ENCODE data around the gene RALGAPA2.

Gene RALGAPA2

DNA sequence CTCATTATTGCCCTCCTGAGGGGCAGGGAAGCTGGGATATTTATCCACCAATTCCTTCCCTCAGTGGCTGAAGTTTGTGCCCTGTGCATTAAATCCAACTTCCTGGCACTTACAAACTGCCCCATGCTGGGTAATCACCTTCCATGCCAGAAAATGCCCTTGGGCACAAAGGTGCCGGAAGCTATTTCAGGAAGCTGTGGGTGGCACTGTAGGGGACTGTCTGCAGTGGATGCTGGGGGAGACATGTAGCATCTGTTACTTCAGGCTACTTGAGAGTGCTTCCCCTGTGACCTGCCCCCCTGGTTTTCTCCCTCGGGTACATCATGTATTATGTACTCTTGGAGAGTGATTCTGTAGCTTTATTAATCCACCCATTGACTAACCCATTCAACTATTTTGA, 24.7 kb upstream of the RALGAPA2 start:
- DNase-seq (ENCODE audit: low read depth): no peak

GRCh38 chr20:20736303-20736702, 23.9 kb upstream of the RALGAPA2 start:
- DNase-seq (ENCODE audit: low read depth): no peak
- H3K4me3 ChIP-seq (ENCODE audit: control insufficient read depth, low read depth, low read length): no peak overlapping the region
- TF ChIP-seq, protein P1, sequence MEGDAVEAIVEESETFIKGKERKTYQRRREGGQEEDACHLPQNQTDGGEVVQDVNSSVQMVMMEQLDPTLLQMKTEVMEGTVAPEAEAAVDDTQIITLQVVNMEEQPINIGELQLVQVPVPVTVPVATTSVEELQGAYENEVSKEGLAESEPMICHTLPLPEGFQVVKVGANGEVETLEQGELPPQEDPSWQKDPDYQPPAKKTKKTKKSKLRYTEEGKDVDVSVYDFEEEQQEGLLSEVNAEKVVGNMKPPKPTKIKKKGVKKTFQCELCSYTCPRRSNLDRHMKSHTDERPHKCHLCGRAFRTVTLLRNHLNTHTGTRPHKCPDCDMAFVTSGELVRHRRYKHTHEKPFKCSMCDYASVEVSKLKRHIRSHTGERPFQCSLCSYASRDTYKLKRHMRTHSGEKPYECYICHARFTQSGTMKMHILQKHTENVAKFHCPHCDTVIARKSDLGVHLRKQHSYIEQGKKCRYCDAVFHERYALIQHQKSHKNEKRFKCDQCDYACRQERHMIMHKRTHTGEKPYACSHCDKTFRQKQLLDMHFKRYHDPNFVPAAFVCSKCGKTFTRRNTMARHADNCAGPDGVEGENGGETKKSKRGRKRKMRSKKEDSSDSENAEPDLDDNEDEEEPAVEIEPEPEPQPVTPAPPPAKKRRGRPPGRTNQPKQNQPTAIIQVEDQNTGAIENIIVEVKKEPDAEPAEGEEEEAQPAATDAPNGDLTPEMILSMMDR (conservative IDR thresholded peaks at IDR 0.05; ENCODE audit: control insufficient read depth, insufficient read depth, low read depth, low read length): no peak

More for the DNA sequence above, 24.7 kb upstream of the RALGAPA2 start:
- no peak overlapping the region for H3K4me3 ChIP-seq (ENCODE audit: control insufficient read depth, low read depth, low read length)
- TF ChIP-seq, protein P1 (conservative IDR thresholded peaks at IDR 0.05; ENCODE audit: control insufficient read depth, insufficient read depth, low read depth, low read length): no peak

DNA sequence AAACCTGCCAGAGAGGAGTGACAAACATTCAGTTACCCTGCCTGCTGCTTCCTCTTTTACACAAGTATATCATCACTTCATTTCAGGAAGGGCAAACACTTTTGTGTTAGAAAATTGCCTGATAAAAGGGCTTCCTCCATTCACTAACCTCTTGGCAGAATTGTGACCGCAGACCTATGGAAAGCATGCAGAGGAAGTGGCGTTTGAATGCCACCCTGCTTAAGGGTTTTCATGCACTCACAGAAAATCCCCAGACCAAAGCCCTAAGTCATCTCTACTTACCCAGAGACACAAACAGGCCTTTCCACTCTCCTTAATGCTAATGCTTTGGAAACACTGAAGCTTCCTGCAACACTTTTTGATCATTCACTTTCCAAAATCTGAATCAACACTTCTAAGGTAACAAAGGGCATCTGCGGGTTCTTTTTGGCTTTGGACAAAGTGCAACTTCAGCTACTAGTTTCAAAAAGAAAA, 22.1 kb upstream of the RALGAPA2 start:
- no peak overlapping the region for H3K4me3 ChIP-seq (ENCODE audit: control insufficient read depth, low read depth, low read length)
- no peak for DNase-seq (ENCODE audit: low read depth)
- TF ChIP-seq, protein P1 (conservative IDR thresholded peaks at IDR 0.05; ENCODE audit: control insufficient read depth, insufficient read depth, low read depth, low read length): no peak

DNA sequence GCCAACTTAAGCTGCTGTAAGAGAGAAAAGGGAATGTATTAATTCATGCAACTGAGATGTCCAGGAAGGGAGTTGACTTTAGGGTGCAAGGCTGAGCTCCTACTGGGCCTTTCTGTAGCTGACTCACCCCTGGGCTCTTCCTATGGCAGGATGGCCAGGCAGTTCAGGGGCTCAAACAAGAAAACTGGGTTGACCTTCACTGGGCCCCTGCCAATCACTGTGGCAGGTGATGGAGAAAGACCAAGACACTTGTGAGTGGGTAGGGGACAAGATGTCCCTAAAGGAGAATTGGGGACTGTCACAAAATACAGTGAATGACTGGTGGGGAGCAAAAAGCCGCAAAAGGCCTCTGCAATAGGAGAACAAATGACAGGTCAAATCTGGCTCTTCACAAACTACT, 21.5 kb upstream of the RALGAPA2 start:
- no peak for DNase-seq (ENCODE audit: low read depth)
- TF ChIP-seq, protein P1 (conservative IDR thresholded peaks at IDR 0.05; ENCODE audit: control insufficient read depth, insufficient read depth, low read depth, low read length): no peak
- H3K4me3 ChIP-seq (ENCODE audit: control insufficient read depth, low read depth, low read length): no peak overlapping the region

DNA sequence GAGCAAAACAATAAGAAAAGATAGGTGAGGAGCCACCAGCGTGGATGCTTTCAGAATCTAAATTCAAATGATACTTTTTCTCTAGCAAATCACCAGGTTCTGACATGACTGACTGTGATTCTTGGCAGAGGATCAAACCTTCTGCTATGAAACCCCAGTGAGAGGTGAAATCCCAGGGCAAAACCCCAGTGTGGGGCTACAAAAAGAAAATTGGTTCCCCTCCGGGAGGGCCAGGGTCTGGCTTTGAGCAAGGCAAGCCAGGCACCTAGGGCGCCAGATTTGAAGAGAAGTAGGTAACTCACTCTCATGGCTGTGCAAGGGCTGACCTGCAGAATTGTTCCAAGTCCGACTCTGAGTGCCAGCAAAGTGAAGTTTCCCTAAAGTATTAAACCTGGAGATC, 20.2 kb upstream of the RALGAPA2 start:
- TF ChIP-seq, protein P1 (conservative IDR thresholded peaks at IDR 0.05; ENCODE audit: control insufficient read depth, insufficient read depth, low read depth, low read length): no peak
- DNase-seq (ENCODE audit: low read depth): no peak
- H3K4me3 ChIP-seq (ENCODE audit: control insufficient read depth, low read depth, low read length): no peak overlapping the region

- peak; percentile 36 for DNase-seq (ENCODE audit: low read depth)
- no peak overlapping the region for H3K4me3 ChIP-seq (ENCODE audit: control insufficient read depth, low read depth, low read length)
- TF ChIP-seq, protein P1 (conservative IDR thresholded peaks at IDR 0.05; ENCODE audit: control insufficient read depth, insufficient read depth, low read depth, low read length): no peak
Measured at GRCh38 chr20:20731945-20732296, 19.5 kb upstream of the RALGAPA2 start.

All from fibroblast of mammary gland (primary cell).